Measurements from ENCODE around the gene LEMD3. TPM values are rescaled to one million over a fixed set of nuclear protein-coding genes. Genes with fewer than 3 reads are reported as not detected.
A peak's percentile ranks its signal among the peaks of the same experiment; 100 is the strongest.

The LEMD3 gene
- total and polyA plus RNA-seq, 2 of the 8 experiments (the other 6 are each of a cell fraction or from before 2014, with no cell fraction given) = 5.8 to 33.2 TPM

- Histone ChIP-seq H2BK5ac (ENCODE audit: low read depth, low read length) (no peak overlapping the region), H3K4ac (replicated peaks; ENCODE audit: insufficient read length, low read depth, low read length) (no peak overlapping the region), H2BK120ac (replicated peaks; ENCODE audit: low read depth, low read length) (no peak overlapping the region), H4K91ac (replicated peaks; ENCODE audit: insufficient read length, low read length) (no peak overlapping the region), H3K4me2 (ENCODE audit: insufficient read depth in 1 of 2, low read depth in 2 of 2, low read length in 2 of 2) (no peak overlapping the region), H4K5ac (ENCODE audit: insufficient read length, low read depth, low read length) (no peak overlapping the region), H3K4me3 (ENCODE audit: extremely low read depth in 1 of 4, insufficient read depth in 2 of 4, low read depth in 3 of 4, low read length in 4 of 4) (no peak overlapping the region), H3K23me2 (ENCODE audit: low read depth, low read length) (no peaks in the 10 kb centered on the region), H3K9me3 (ENCODE audit: insufficient read depth in 2 of 2, low read depth in 1 of 2, low read length in 1 of 2) (peaks cover 0 to 3% of the 10 kb centered on the region in 2 experiments; a peak in 1 of 4 replicates), H3K4me1 (replicated peaks in 1 of 4; ENCODE audit: control insufficient read depth in 3 of 4, insufficient read depth in 4 of 4, low read length in 3 of 4) (peaks cover 0 to 3% (median 0%) of the 10 kb centered on the region in 4 experiments; a peak in 2 of 7 replicates), H4K8ac (ENCODE audit: extremely low read depth, insufficient read depth, low read length) (no peak overlapping the region), H4K20me1 (replicated peaks in 1 of 2; ENCODE audit: control insufficient read depth in 1 of 2, insufficient read depth in 2 of 2, low read length in 2 of 2) (peaks cover 8 to 10% of the 10 kb centered on the region in 2 experiments), H3K36me3 (ENCODE audit: control insufficient read depth in 2 of 4, insufficient read depth in 4 of 4, low read length in 3 of 4) (no peaks in the 10 kb centered on the region; a peak in 1 of 8 replicates), H3K14ac (ENCODE audit: insufficient read length) (no peak overlapping the region), H2AK5ac (ENCODE audit: low read depth, low read length) (no peak overlapping the region), H3K18ac (ENCODE audit: extremely low read depth, low read length) (no peak overlapping the region), H3K9ac (replicated peaks in 1 of 4; ENCODE audit: extremely low read depth in 1 of 4, low read depth in 3 of 4, low read length in 3 of 4) (peak overlapping the region in 1 of 4 experiments; percentile 49; a peak in 2 of 7 replicates), H2BK15ac (ENCODE audit: low read length) (no peak overlapping the region), H2BK12ac (ENCODE audit: low read depth, low read length) (no peak overlapping the region), H2AFZ (ENCODE audit: low read length) (no peak overlapping the region), H3K79me2 (ENCODE audit: control insufficient read depth in 1 of 2, insufficient read depth in 2 of 2, low read length in 2 of 2) (peaks cover 4 to 95% of the 10 kb centered on the region in 2 experiments; a peak in 2 of 4 replicates), H3K79me1 (ENCODE audit: low read depth, low read length) (no peaks in the 10 kb centered on the region; the same call in 1 of the 2 replicates), H3K23ac (ENCODE audit: insufficient read length) (no peak overlapping the region), H3K27me3 (replicated peaks in 1 of 4; ENCODE audit: control insufficient read depth in 3 of 4, extremely low read depth in 1 of 4, insufficient read depth in 3 of 4, low read length in 3 of 4) (no peaks in the 10 kb centered on the region), H3K27ac (ENCODE audit: low read depth, low read length) (no peak overlapping the region), H2BK20ac (ENCODE audit: low read length) (no peak overlapping the region), H3K56ac (replicated peaks; ENCODE audit: insufficient read length, low read depth, low read length) (no peak overlapping the region)
- FAIRE-seq (peak; percentile 39), DNase-seq (ENCODE audit: low read depth in 1 of 2, low spot score in 2 of 2) (no peak)
- ChIA-PET CTCF (ENCODE audit: partially characterized antibody) (interaction anchor here (0.7 to 1.6 kb wide), 4 partner anchors 10 to 1358 kb away, joined by 3 to 5 read pairs (median 3); no protein-coding TSS in a partner anchor), POLR2A (ENCODE audit: partially characterized antibody) (interaction anchor here (1.0 kb wide), 1 partner anchor 9 kb away, joined by 4 read pairs; no protein-coding TSS in a partner anchor)
- WGBS, 2 experiments (ENCODE audit: extremely low coverage in 1 of 2, insufficient coverage in 1 of 2, insufficient read length in 1 of 2, insufficient replicate concordance in 2 of 2, low coverage in 1 of 2, low lambda C conversion rate in 2 of 2, missing lambda C conversion rate in 1 of 2) = 94% methylated on average over 9 of the region's 9 CpGs; no CpG with 5 or more reads in 1 of the 2 experiments
- no peak for TF ChIP-seq TEAD4 (IDR thresholded peaks at IDR 0.05; ENCODE audit: low read depth, low read length)
- no peak for TF ChIP-seq KDM4A (IDR thresholded peaks at IDR 0.05; ENCODE audit: low read depth, low read length, severe bottlenecking)
- no peak for TF ChIP-seq RAD21 (IDR thresholded peaks at IDR 0.05 in 1 of 2, conservative IDR thresholded peaks at IDR 0.05 in 1 of 2; ENCODE audit: low read depth in 2 of 2, low read length in 2 of 2)
- TF ChIP-seq SRF (IDR thresholded peaks at IDR 0.05; ENCODE audit: low read depth, low read length) = no peak
- TF ChIP-seq SP4 (IDR thresholded peaks at IDR 0.05; ENCODE audit: low read length) = no peak
- TF ChIP-seq NANOG (IDR thresholded peaks at IDR 0.05; ENCODE audit: insufficient read depth, low read depth, low read length, poor library complexity, severe bottlenecking) = no peak
- no peak for TF ChIP-seq RBBP5 (IDR thresholded peaks at IDR 0.05; ENCODE audit: borderline replicate concordance, low read depth, low read length)
- no peak for TF ChIP-seq CHD1 (IDR thresholded peaks at IDR 0.05; ENCODE audit: low read depth, low read length)
- no peak for TF ChIP-seq BCL11A (IDR thresholded peaks at IDR 0.05; ENCODE audit: low read depth in 2 of 2, low read length in 2 of 2)
- TF ChIP-seq RFX5 (IDR thresholded peaks at IDR 0.05; ENCODE audit: borderline replicate concordance, low read depth, low read length) = no peak
- TF ChIP-seq SP2 (IDR thresholded peaks at IDR 0.05; ENCODE audit: low read length) = no peak
Observed at GRCh38 chr12:65192963-65193516, 23.7 kb downstream of the LEMD3 start.

Data from H1 (cell line).